CD14-positive monocyte (primary cell): Measurements from ENCODE around the gene KIAA1549. TPM values are rescaled to one million over a fixed set of nuclear protein-coding genes. Genes with fewer than 3 reads are reported as not detected.

Source experiments
- DNase-seq, 3 donors: peaks; one replicate each; pipeline ENCODE4 v3.0.0-alpha.2; 2011 to 2022
- H2AFZ ChIP-seq: 2 replicates; pipeline ENCODE4 v1.6.0; 2012; ENCODE audit warnings: mild to moderate bottlenecking, low read depth, low read length, inconsistent platforms; ENCODE audit not compliant: insufficient read depth, poor library complexity, severe bottlenecking
- H3K27ac ChIP-seq, 2 donors: 1 replicate in 1 of 2; 2 replicates in 1 of 2; pipeline ENCODE4 v1.5.1; 2012 to 2013; ENCODE audit warnings: low read length in 2 of 2, control low read depth in 1 of 2, inconsistent platforms in 1 of 2, low read depth in 1 of 2, mild to moderate bottlenecking in 1 of 2
- H3K27me3 ChIP-seq, 2 donors: one replicate each; pipeline versions ENCODE4 v1.6.0 to v1.6.1; 2011 to 2013; ENCODE audit warnings: low read length in 2 of 2; ENCODE audit not compliant: control insufficient read depth in 2 of 2, insufficient read depth in 2 of 2
- H3K36me3 ChIP-seq, 2 donors: replicated peaks in 1 of 2; 1 replicate in 1 of 2; 2 replicates in 1 of 2; pipeline versions ENCODE4 v1.5.1 to v1.6.1; 2012 to 2013; ENCODE audit warnings: low read length in 2 of 2, control low read depth in 1 of 2, inconsistent platforms in 1 of 2, mild to moderate bottlenecking in 1 of 2; ENCODE audit not compliant: insufficient read depth in 2 of 2, control insufficient read depth in 1 of 2
- H3K4me1 ChIP-seq, 2 donors: 1 replicate in 1 of 2; 2 replicates in 1 of 2; pipeline versions ENCODE4 v1.5.1 to v1.6.1; 2012 to 2013; ENCODE audit warnings: low read length in 2 of 2, control low read depth in 1 of 2, inconsistent platforms in 1 of 2, mild to moderate bottlenecking in 1 of 2, moderate library complexity in 1 of 2; ENCODE audit not compliant: insufficient read depth in 2 of 2, control insufficient read depth in 1 of 2
- H3K4me2 ChIP-seq: replicated peaks from 2 replicates; pipeline ENCODE3; 2012; ENCODE audit warnings: low read length, moderate library complexity, mild to moderate bottlenecking; ENCODE audit not compliant: poor library complexity, severe bottlenecking; ENCODE audit errors: extremely low read depth
- H3K4me3 ChIP-seq, 3 experiments: fragments of 200-600 bp in 1 of 3; sonication (generic) in 1 of 3; replicated peaks in 1 of 3; 1 replicate in 2 of 3; 2 replicates in 1 of 3; pipeline ENCODE4 v1.5.1; 2011 to 2013; ENCODE audit warnings: low read length in 3 of 3, mild to moderate bottlenecking in 3 of 3, control low read depth in 2 of 3, low read depth in 2 of 3, inconsistent platforms in 1 of 3, moderate library complexity in 1 of 3
- H3K79me2 ChIP-seq: 2 replicates; pipeline ENCODE4 v1.6.0; 2012; ENCODE audit warnings: mild to moderate bottlenecking, control low read depth, inconsistent platforms, low read length, moderate library complexity; ENCODE audit not compliant: insufficient read depth
- H3K9ac ChIP-seq: 2 replicates; pipeline ENCODE4 v1.6.0; 2017; ENCODE audit warnings: low read length, mild to moderate bottlenecking; ENCODE audit not compliant: insufficient read depth, poor library complexity, severe bottlenecking
- H3K9me3 ChIP-seq, 2 donors: replicated peaks in 1 of 2; 1 replicate in 1 of 2; 2 replicates in 1 of 2; pipeline versions ENCODE4 v1.5.1 to v1.6.1; 2012 to 2013; ENCODE audit warnings: low read length in 2 of 2, control low read depth in 1 of 2; ENCODE audit not compliant: control insufficient read depth in 1 of 2, insufficient read depth in 1 of 2
- H4K20me1 ChIP-seq: 2 replicates; pipeline ENCODE4 v1.6.0; 2012; ENCODE audit warnings: mild to moderate bottlenecking, low read length, control low read depth, moderate library complexity; ENCODE audit not compliant: insufficient read depth
- H3K27ac Mint-ChIP-seq, 7 donors: one replicate each; pipeline ENCODE4 v1.8.0; 2020; ENCODE audit warnings: mild to moderate bottlenecking in 7 of 7, mixed read lengths in 7 of 7, moderate library complexity in 6 of 7, inconsistent platforms in 2 of 7
- H3K27me3 Mint-ChIP-seq, 3 donors: one replicate each; pipeline ENCODE4 v1.8.0; 2021 to 2022; ENCODE audit warnings: low read depth in 3 of 3, mild to moderate bottlenecking in 3 of 3, mixed read lengths in 3 of 3, moderate library complexity in 3 of 3, inconsistent platforms in 1 of 3
- H3K36me3 Mint-ChIP-seq, 2 donors: one replicate each; pipeline ENCODE4 v1.8.0; 2020; ENCODE audit warnings: mixed read lengths in 2 of 2, inconsistent platforms in 1 of 2, mild to moderate bottlenecking in 1 of 2
- H3K4me1 Mint-ChIP-seq: one replicate; pipeline ENCODE4 v1.8.0; 2020; ENCODE audit warnings: mild to moderate bottlenecking, mixed read lengths
- H3K4me3 Mint-ChIP-seq, 2 donors: one replicate each; pipeline ENCODE4 v1.8.0; 2020; ENCODE audit warnings: mild to moderate bottlenecking in 2 of 2, mixed read lengths in 2 of 2, moderate library complexity in 1 of 2
- H3K9me3 Mint-ChIP-seq, 7 donors: one replicate each; pipeline ENCODE4 v1.8.0; 2020 to 2022; ENCODE audit warnings: mixed read lengths in 7 of 7, mild to moderate bottlenecking in 6 of 7, moderate library complexity in 6 of 7, inconsistent platforms in 2 of 7
- WGBS: methylation state at CpG from one replicate; pipeline ENCODE4 v1.1.5; 2013; ENCODE audit warnings: missing lambda C conversion rate; ENCODE audit not compliant: insufficient coverage; 5-methylcytosine and 5-hydroxymethylcytosine counted together
- intact Hi-C, 2 donors: fragments of 100-400 bp; cut with micrococcal nuclease; formaldehyde crosslinking; loops; one replicate each; pipeline versions ENCODE4 v1.15.0 to v1.15.1; 2023
- polyA plus RNA-seq, 3 donors: library from polyadenylated mRNA; depleted of rRNA in 1 of 3; unstranded in 2 of 3; stranded (reverse) in 1 of 3; fragments of 300-500 nt in 2 of 3; fragments of >200 nt in 1 of 3; fragmentation: Illumina TruSeq in 2 of 3; gene quantifications; 1 replicate in 2 of 3; 2 replicates in 1 of 3; pipeline ENCODE4 v1.2.3, GENCODE V29; 2012 to 2021
- TF ChIP-seq, protein P1 (sequence below): fragments of 200-600 bp; IDR thresholded peaks from one replicate; pipeline ENCODE4 v1.8.0; 2022; ENCODE audit warnings: antibody characterized with exemption, mild to moderate bottlenecking

KIAA1549 gene
- polyA plus RNA-seq, 3 donors, result 0.03 TPM; not detected in 1

DNA sequence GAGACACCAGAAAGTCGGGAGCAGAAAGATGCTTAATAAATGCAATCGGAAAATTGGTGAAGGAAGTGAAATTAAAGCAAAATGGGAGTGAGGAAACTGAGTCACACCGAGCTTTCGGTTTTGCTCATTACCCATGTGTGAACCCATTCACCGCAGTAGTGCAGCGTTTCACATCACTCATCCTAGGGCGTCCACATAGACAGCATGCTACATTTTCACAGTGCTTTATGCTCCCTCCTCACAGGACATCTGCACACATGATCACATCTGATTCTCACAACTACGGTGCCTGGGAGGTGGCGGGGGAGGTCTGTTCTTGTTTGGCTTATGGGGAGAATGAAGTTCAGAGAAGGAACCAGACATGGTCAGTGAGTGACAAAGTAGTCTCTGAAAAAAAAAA, 146.6 kb downstream of the KIAA1549 start:
- H3K4me2 ChIP-seq, result no peak overlapping the region
- no peak overlapping the region for H3K4me3 Mint-ChIP-seq
- no peaks in the 10 kb centered on the region for H3K27me3 ChIP-seq
- no peak for DNase-seq
- no peaks in the 10 kb centered on the region for H3K9me3 Mint-ChIP-seq
- intact Hi-C loops, result no loop called here
- H3K4me3 ChIP-seq, result no peak overlapping the region
- no peaks in the 10 kb centered on the region for H3K36me3 ChIP-seq
- no peaks in the 10 kb centered on the region for H3K79me2 ChIP-seq
- H2AFZ ChIP-seq, result no peak overlapping the region
- no peaks in the 10 kb centered on the region for H3K4me1 Mint-ChIP-seq
- 96% methylated on average over 7 of the region's 9 CpGs for WGBS
- peaks cover 0 to 3% (median 1%) of the 10 kb centered on the region in 3 donors for H3K27me3 Mint-ChIP-seq
- H3K27ac Mint-ChIP-seq, result peak overlapping the region in 1 of 7 donors; percentile 48
- H4K20me1 ChIP-seq, result no peaks in the 10 kb centered on the region
- TF ChIP-seq, protein P1, sequence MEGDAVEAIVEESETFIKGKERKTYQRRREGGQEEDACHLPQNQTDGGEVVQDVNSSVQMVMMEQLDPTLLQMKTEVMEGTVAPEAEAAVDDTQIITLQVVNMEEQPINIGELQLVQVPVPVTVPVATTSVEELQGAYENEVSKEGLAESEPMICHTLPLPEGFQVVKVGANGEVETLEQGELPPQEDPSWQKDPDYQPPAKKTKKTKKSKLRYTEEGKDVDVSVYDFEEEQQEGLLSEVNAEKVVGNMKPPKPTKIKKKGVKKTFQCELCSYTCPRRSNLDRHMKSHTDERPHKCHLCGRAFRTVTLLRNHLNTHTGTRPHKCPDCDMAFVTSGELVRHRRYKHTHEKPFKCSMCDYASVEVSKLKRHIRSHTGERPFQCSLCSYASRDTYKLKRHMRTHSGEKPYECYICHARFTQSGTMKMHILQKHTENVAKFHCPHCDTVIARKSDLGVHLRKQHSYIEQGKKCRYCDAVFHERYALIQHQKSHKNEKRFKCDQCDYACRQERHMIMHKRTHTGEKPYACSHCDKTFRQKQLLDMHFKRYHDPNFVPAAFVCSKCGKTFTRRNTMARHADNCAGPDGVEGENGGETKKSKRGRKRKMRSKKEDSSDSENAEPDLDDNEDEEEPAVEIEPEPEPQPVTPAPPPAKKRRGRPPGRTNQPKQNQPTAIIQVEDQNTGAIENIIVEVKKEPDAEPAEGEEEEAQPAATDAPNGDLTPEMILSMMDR, result no peak
- H3K9me3 ChIP-seq, result no peaks in the 10 kb centered on the region
- no peak overlapping the region for H3K27ac ChIP-seq
- H3K36me3 Mint-ChIP-seq, result no peaks in the 10 kb centered on the region
- no peak overlapping the region for H3K9ac ChIP-seq
- no peaks in the 10 kb centered on the region for H3K4me1 ChIP-seq

DNA sequence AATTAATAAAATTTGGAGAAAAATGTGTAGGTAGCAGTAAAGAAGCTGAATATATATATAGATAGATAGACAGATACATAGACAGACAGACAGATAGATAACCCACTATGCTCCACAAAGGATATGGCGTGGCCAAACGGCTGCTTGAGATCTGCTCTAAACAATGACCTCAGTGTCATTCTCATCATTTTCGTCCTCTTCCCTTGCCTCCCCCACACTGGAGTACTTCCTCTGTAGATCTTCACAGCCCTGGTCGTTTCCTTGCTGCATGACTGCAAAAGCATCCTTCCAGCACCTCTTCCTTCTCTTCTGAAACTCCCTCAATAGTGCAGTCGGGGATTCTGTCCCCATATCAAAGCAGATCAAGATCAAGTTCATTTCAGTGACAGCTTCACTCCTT, 147.6 kb downstream of the KIAA1549 start:
- H3K9me3 ChIP-seq, result no peaks in the 10 kb centered on the region
- no peak overlapping the region for H2AFZ ChIP-seq
- H3K27ac ChIP-seq, result no peak overlapping the region
- no peak overlapping the region for H3K9ac ChIP-seq
- no peaks in the 10 kb centered on the region for H3K27me3 ChIP-seq
- no peaks in the 10 kb centered on the region for H3K79me2 ChIP-seq
- H3K4me1 Mint-ChIP-seq, result no peaks in the 10 kb centered on the region
- H3K4me3 ChIP-seq, result no peak overlapping the region
- H4K20me1 ChIP-seq, result no peaks in the 10 kb centered on the region
- peaks cover 0 to 3% (median 1%) of the 10 kb centered on the region in 3 donors for H3K27me3 Mint-ChIP-seq
- intact Hi-C loops, result no loop called here
- no peaks in the 10 kb centered on the region for H3K36me3 ChIP-seq
- no peak overlapping the region for H3K4me2 ChIP-seq
- 71% methylated on average over 5 of the region's 5 CpGs for WGBS
- no peak for DNase-seq
- H3K4me3 Mint-ChIP-seq, result no peak overlapping the region
- TF ChIP-seq, protein P1, result no peak
- H3K36me3 Mint-ChIP-seq, result no peaks in the 10 kb centered on the region
- H3K27ac Mint-ChIP-seq, result no peak overlapping the region
- H3K4me1 ChIP-seq, result no peaks in the 10 kb centered on the region
- H3K9me3 Mint-ChIP-seq, result peaks cover 0 to 3% (median 0%) of the 10 kb centered on the region in 7 donors
